SH-SY5Y (cell line): ENCODE measurements around the gene AP3B1.

Experiments used
- GATA2 ChIP-seq: IDR thresholded peaks from 2 replicates; pipeline ENCODE4 v1.6.1; 2011; ENCODE audit warnings: mild to moderate bottlenecking, low read depth, low read length
- GATA3 ChIP-seq: IDR thresholded peaks from 2 replicates; pipeline ENCODE4 v1.6.1; 2011; ENCODE audit warnings: low read depth, mild to moderate bottlenecking, low read length, moderate library complexity

GRCh38 chr5:77953374-77953773 is 341.1 kb downstream of the AP3B1 start:
- TF ChIP-seq GATA2 (no peak), GATA3 (no peak)
